CD1c-positive myeloid dendritic cell (primary cell): ENCODE measurements around the gene RBP4.
A peak's percentile ranks its signal among the peaks of the same experiment; 100 is the strongest.

ENCODE experiments used
- DNase-seq: peaks from one replicate; pipeline ENCODE4 v3.0.0-alpha.2; 2016; ENCODE audit errors: extremely low spot score

RBP4 gene

GRCh38 chr10:93601146-93601773 lies at the start of gene RBP4:
Gene RBP4, minus strand, starts transcription at chr10:93601235. Its CDS starts 207 bp downstream, at chr10:93601028.
- no peak for DNase-seq

GRCh38 chr10:93639791-93640190 lies 38.8 kb upstream of the RBP4 start:
- no peak for DNase-seq

- no peak for DNase-seq
Measured at GRCh38 chr10:93630625-93631557, 29.9 kb upstream of the RBP4 start.

GRCh38 chr10:93629647-93630305 lies 28.7 kb upstream of the RBP4 start:
- no peak for DNase-seq

DNA sequence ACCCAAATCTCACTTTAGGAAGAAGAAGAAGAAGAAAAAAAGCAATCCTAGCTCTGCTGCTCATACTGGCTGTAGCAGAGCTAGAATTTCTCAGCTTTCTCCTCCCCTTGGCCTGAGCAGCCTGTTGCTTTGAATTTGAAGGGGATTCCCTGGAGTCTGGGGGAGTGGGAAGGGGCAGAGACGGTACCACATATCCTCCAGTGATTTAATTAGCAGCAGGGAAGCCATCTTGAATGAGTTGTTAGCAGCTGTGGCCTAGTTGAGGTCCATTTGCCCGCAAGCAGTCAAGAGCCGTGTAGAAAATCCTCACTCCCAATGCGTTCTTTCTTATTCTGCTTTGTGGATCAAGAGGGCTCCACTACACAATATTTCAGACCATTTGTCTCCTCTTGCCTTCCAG lies 27.8 kb upstream of the RBP4 start:
- DNase-seq, result no peak

GRCh38 chr10:93622942-93623341 lies 21.9 kb upstream of the RBP4 start:
- DNase-seq, result no peak

- DNase-seq, result no peak
Measured at GRCh38 chr10:93620925-93621324, 19.9 kb upstream of the RBP4 start.

GRCh38 chr10:93615576-93616235 lies 14.7 kb upstream of the RBP4 start:
- DNase-seq, result peak; percentile 49

DNA sequence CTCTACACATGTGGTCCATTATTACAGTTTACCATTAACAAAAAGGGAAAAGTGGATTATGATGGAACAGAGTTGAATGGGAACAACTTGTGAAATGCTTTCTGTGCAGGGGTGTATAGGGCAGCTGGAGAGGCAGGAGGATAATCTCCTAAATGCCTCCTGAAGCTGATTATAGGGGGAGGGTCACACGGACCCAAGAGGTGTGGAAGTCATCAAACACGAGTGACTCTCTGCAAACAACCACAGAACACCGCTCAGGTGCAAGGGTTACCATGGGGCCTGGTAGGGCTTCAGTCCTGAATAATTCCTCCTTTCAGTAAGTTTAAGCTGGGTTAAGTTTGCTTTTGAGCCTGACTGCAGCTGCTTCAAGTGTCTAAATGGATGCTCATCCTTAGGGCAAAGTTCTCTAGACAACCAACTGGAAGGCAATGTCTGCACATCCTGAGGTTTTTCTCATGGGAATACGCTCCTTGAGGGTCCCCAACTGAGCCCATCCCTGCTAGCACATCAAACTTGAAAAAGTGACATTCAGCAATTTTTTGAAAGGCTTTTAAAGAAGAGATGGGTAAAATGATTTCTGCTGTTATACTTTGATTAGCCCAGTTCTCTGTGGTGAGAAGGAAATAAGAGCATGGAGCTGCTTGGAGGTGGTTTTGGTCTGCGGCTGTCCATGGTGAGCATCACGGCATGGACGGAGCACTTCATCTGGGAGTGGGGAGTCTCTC lies 13.2 kb upstream of the RBP4 start:
- no peak for DNase-seq

DNA sequence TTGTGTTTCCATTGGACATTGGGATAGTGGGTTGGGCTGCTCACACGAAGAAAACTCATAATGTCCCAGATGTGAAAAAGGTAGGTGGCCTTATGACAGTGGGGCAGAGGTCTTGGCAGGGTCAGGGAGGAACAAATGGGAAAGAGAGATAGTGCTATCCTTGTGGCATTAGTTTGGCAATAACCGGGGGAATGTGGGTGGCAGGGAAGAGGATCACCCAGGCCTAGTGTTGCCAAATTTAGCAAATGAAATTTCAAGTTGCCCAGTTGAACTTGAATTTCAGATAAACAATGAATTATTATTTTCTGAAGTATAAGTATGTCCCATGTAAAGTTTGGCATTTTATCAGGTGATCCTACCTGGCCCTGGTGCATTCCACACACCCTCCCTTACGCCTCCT lies 12.1 kb upstream of the RBP4 start:
- DNase-seq, result no peak

- no peak for DNase-seq
Measured at GRCh38 chr10:93612311-93612710, 11.3 kb upstream of the RBP4 start, which contains the start of gene PDE6C. Gene PDE6C, plus strand, starts transcription at chr10:93612537. Its CDS starts 189 bp downstream, at chr10:93612726.

DNA sequence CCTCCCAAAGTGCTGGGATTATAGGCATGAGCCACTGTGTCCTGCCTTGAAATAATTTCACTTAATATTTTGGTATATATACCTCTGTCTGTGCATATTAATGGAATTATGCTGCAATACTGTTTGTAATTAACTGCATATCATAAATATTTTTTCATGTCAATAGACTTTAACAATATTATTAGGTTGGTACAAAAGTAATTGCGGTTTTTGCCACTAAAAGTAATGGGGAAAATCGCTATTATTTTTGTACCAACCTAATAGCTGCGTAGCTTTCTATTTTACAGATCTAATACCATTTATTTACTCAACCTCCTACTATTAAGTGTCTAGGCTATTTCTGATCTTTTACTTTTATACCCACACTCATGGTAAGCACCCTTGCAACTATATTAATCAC lies 7.4 kb upstream of the RBP4 start:
- DNase-seq, result no peak

GRCh38 chr10:93604146-93604545 lies 3.1 kb upstream of the RBP4 start:
- peak; percentile 23 for DNase-seq

- DNase-seq, result no peak
Measured at GRCh38 chr10:93603023-93603422, 2.0 kb upstream of the RBP4 start.

DNA sequence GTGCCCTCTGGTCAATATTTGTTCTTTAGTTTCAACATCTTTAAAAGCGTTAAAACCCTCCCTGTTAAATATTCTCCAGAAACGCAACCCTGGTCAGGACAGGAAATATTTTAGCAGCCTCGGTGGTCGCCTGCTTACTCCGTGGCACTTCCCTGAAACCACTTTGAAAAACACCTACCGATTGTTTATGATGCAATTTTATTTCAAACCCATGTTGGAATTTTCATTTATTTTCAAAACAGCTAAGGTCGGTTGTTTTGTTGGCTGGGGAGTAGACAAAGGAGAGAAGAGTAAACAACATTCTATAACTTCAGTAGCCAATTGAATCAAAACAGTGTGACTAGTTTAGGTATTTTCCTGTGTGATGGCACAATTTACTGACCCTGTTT lies 733 bp upstream of the RBP4 start:
- DNase-seq, result no peak

GRCh38 chr10:93600446-93601145 lies 439 bp downstream of the RBP4 start:
- DNase-seq, result peak; percentile 11

DNA sequence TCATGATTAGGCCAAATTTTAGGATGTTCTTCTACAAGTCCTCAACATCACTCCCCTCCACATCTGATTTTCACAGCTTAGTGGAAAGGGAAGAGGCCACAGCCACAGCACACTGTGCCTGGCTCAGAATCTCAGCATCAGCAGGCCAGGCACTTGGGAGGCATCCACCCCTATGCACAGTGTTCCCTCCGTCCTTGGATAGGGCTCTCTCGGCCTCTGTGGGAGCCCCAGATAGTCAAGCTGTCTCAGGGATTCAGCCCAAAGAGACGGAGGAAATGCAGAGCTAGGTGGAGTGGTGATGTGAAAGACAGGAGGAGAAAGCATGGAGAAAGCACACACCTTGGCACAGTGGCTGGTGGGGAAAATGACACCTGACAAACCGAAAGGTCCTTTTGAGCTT lies 1.3 kb downstream of the RBP4 start:
- no peak for DNase-seq

- DNase-seq, result no peak
Measured at GRCh38 chr10:93599335-93599734, 1.7 kb downstream of the RBP4 start.

DNA sequence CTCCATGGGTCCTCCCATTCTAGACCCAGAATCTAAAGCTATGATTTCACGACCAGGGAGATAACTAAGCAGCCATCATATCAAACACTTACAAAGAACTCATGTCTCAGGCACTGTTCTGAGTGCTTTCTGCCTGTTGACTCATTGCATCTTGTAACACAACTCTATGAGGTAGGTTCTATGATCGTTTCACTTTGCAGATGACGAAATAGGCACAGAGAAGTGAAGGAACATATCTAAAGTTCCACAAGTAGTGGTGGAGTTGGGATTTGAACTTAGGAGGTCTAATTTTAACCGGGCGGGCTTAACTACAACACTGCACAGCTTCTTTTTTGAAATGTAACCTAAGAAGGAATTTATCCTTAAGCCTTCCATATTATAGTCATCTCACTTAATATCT lies 2.9 kb downstream of the RBP4 start:
- no peak for DNase-seq

DNA sequence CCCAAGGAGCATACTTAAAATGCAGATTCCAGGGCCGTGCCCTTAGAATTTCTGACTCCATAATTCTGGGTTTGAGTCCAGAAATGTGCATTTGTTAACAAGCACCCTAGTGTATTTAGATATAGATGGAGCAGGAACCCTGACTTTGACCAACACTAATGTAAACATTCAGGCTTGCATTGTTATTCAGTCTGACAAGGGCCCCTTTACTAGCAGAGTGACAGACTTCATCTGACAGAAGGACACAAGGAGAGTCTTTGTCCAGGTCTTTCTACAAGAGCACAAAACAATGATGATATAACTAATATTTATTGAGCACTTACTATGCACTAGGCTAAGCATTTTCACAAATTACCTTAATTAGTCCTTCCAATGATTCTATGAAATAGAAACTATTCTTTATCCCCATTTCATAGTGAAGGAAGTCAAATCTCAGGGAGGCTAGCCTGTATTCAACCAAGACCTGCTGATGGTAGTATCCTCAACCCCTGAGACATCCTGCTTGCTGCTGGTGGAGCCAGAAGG lies 3.9 kb downstream of the RBP4 start:
- DNase-seq, result no peak
